IPS-NIHi11 (cell line): ENCODE measurements around the gene STX4.

Experiments used
- DNase-seq: peaks from one replicate; pipeline ENCODE4 v3.0.0; 2012; ENCODE audit warnings: mixed read lengths, low spot score

STX4 gene

GRCh38 chr16:31020536-31020935, 12.8 kb upstream of the STX4 start:
- DNase-seq, result no peak

- no peak for DNase-seq
Measured at GRCh38 chr16:31022544-31023251, 10.7 kb upstream of the STX4 start.

- no peak for DNase-seq
Measured at GRCh38 chr16:31023252-31023602, 10.1 kb upstream of the STX4 start.

- DNase-seq, result no peak
Measured at GRCh38 chr16:31023627-31024226, 9.6 kb upstream of the STX4 start.

GRCh38 chr16:31025339-31025738, 8.0 kb upstream of the STX4 start:
- no peak for DNase-seq

GRCh38 chr16:31029272-31029671, 4.1 kb upstream of the STX4 start:
- DNase-seq, result no peak

- DNase-seq, result no peak
Measured at GRCh38 chr16:31031276-31031675, 2.1 kb upstream of the STX4 start.

- DNase-seq, result peak; percentile 96
Measured at GRCh38 chr16:31033709-31034492, 543 bp downstream of the STX4 start.

- no peak for DNase-seq
Measured at GRCh38 chr16:31036691-31037090, 3.3 kb downstream of the STX4 start.

GRCh38 chr16:31038993-31039392, 5.6 kb downstream of the STX4 start:
- DNase-seq, result no peak

GRCh38 chr16:31042866-31043265, 9.5 kb downstream of the STX4 start:
- no peak for DNase-seq

GRCh38 chr16:31043352-31043751, 10.0 kb downstream of the STX4 start:
- no peak for DNase-seq

- DNase-seq, result no peak
Measured at GRCh38 chr16:31043898-31044481, 10.6 kb downstream of the STX4 start.

GRCh38 chr16:31050280-31051030, 17.1 kb downstream of the STX4 start:
- peak; percentile 60 for DNase-seq

- DNase-seq, result no peak
Measured at GRCh38 chr16:31052114-31052513, 18.8 kb downstream of the STX4 start.

GRCh38 chr16:31055613-31056012, 22.3 kb downstream of the STX4 start:
- peak; percentile 46 for DNase-seq

- DNase-seq, result no peak
Measured at GRCh38 chr16:31061126-31061812, 27.9 kb downstream of the STX4 start.

- DNase-seq, result no peak
Measured at GRCh38 chr16:31061813-31062440, 28.6 kb downstream of the STX4 start.

GRCh38 chr16:31063495-31063842, 30.1 kb downstream of the STX4 start:
- DNase-seq, result no peak

- DNase-seq, result no peak
Measured at GRCh38 chr16:31063843-31064611, 30.7 kb downstream of the STX4 start.
